OCI-LY3 (cell line): Measurements from ENCODE around the gene POLN.

Experiments used
- H2AFZ ChIP-seq: fragments of 200-600, 300-600 bp; shearing (Covaris generic); 2 replicates; pipeline ENCODE4 v1.6.0; 2014; ENCODE audit warnings: antibody characterized with exemption, low read depth, low read length
- H3K27ac ChIP-seq: fragments of 200-600, 300-600 bp; sonication (generic); 2 replicates; pipeline ENCODE4 v1.5.1; 2014; ENCODE audit warnings: mild to moderate bottlenecking, low read length, moderate library complexity, mixed read lengths
- H3K27me3 ChIP-seq: fragments of 200-600, 300-600 bp; sonication (generic); 2 replicates; pipeline ENCODE4 v1.6.1; 2014; ENCODE audit warnings: low read depth, low read length, mixed read lengths
- H3K36me3 ChIP-seq: fragments of 200-600, 300-600 bp; sonication (generic); replicated peaks from 2 replicates; pipeline ENCODE3; 2014; ENCODE audit warnings: low read depth, low read length, mixed read lengths
- H3K4me1 ChIP-seq: fragments of 300-600, 200-600 bp; sonication (generic); 2 replicates; pipeline ENCODE4 v1.6.1; 2014; ENCODE audit warnings: low read length, mixed read lengths
- H3K4me2 ChIP-seq: fragments of 200-600, 300-600 bp; sonication (generic); 2 replicates; pipeline ENCODE4 v1.6.1; 2014; ENCODE audit warnings: low read length, mixed read lengths
- H3K4me3 ChIP-seq: fragments of 300-600, 200-600 bp; sonication (generic); 2 replicates; pipeline ENCODE4 v1.5.1; 2014; ENCODE audit warnings: antibody characterized with exemption, mild to moderate bottlenecking, low read length, moderate library complexity
- H3K79me2 ChIP-seq: fragments of 300-600, 200-600 bp; shearing (Covaris generic); 2 replicates; pipeline ENCODE4 v1.6.1; 2014; ENCODE audit warnings: mild to moderate bottlenecking, low read length, mixed read lengths
- H3K9ac ChIP-seq: fragments of 300-600, 200-600 bp; shearing (Covaris generic); 2 replicates; pipeline ENCODE4 v1.6.0; 2014; ENCODE audit warnings: mild to moderate bottlenecking, low read length, moderate library complexity
- H3K9me3 ChIP-seq: fragments of 200-600, 300-600 bp; shearing (Covaris generic); 2 replicates; pipeline ENCODE4 v1.6.1; 2014; ENCODE audit warnings: low read length, mixed read lengths; ENCODE audit not compliant: insufficient read depth
- H4K20me1 ChIP-seq: fragments of 200-600, 300-600 bp; sonication (generic); 2 replicates; pipeline ENCODE4 v1.6.1; 2016; ENCODE audit warnings: low read length, mixed read lengths; ENCODE audit not compliant: insufficient read depth
- CTCF ChIP-seq: fragments of 200-600, 300-600 bp; sonication (generic); IDR thresholded peaks from 2 replicates; pipeline ENCODE4 v1.5.1; 2014; ENCODE audit warnings: antibody characterized with exemption, low read length, low read depth
- EZH2phosphoT487 ChIP-seq: fragments of 200-600 bp; shearing (Covaris generic); IDR thresholded peaks from 2 replicates; pipeline ENCODE4 v1.6.1; 2018; ENCODE audit warnings: antibody characterized with exemption, mixed run types, low read depth

POLN gene

DNA sequence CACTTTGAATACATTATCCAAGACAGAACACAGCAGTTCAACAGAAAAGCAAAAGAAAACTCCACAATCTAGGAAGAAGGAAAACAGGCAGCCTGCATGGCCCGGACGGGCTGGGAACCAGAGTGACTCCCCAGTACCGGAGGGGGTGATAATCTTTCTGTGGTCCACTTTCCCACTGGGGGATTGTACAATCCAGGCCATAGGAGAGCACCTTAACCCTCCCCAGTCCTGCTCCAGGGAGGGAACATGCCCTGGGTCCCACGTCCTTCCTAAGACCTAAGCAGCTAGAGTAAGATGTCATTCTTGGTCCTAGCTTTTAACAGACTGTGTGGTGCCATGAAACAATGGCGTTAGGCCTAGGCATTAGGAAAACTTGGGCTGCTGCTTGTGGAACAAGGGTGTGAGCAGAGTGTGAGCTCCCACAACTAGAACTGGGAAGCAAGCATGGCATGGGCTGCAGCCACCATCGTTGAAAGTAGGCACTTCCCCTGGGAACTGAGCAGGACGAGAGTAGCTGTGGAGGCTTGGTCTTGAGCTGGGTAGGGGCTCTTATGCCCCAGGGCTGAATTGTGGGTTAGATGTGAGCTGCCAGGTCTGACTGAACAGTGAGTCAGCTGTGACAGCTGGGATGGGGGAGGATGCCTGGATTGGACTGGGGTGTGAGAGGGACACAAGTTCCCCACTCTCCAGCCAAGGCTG is 140.4 kb downstream of the POLN start:
- no peaks in the 10 kb centered on the region for H3K27me3 ChIP-seq
- H3K4me2 ChIP-seq = no peak overlapping the region
- H4K20me1 ChIP-seq = no peaks in the 10 kb centered on the region
- H2AFZ ChIP-seq = no peak overlapping the region
- no peak overlapping the region for H3K27ac ChIP-seq
- H3K79me2 ChIP-seq = no peaks in the 10 kb centered on the region
- H3K4me1 ChIP-seq = no peaks in the 10 kb centered on the region
- peaks cover 20% of the 10 kb centered on the region; the same call in 1 of the 2 replicates for H3K9me3 ChIP-seq
- TF ChIP-seq CTCF (no peak), EZH2phosphoT487 (no peak)
- H3K36me3 ChIP-seq = no peaks in the 10 kb centered on the region
- H3K9ac ChIP-seq = no peak overlapping the region
- H3K4me3 ChIP-seq = no peak overlapping the region

DNA sequence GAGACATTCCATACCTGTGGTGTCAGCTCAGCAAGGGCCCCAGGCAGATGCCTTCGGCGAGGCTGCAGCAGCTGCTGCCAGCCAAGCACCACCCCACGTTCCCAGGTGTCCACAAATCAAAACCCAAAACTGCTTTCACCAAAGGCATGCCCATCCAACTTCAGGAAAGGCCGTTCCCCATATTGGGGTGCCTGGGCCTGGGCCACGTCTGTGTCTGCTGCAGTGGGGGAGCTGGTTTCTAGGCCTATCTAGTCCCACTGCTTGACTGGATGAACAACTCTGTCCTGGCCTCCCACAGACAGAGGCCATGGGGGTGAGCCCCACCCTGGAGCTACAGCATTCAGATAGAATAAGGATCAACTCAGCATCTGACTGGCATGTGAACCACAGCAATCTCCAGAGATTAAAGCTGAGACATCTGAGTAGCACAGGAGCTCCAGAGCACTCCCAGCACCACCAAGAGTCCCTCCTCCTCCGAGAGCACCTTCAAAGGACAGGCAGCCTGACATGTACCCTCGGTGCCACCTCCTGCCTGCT is 145.8 kb downstream of the POLN start:
- Histone ChIP-seq H3K9ac (no peak overlapping the region), H3K4me3 (no peak overlapping the region), H3K4me1 (no peaks in the 10 kb centered on the region), H2AFZ (no peak overlapping the region), H3K27me3 (no peaks in the 10 kb centered on the region), H3K4me2 (no peak overlapping the region), H3K36me3 (no peaks in the 10 kb centered on the region), H3K9me3 (peaks cover 4% of the 10 kb centered on the region; the same call in 1 of the 2 replicates), H3K79me2 (no peaks in the 10 kb centered on the region), H3K27ac (no peak overlapping the region), H4K20me1 (no peaks in the 10 kb centered on the region)
- TF ChIP-seq EZH2phosphoT487 (no peak), CTCF (no peak)

- Histone ChIP-seq H3K36me3 (no peaks in the 10 kb centered on the region), H3K4me2 (no peak overlapping the region), H3K79me2 (no peaks in the 10 kb centered on the region), H3K4me1 (no peaks in the 10 kb centered on the region), H3K27me3 (no peaks in the 10 kb centered on the region), H2AFZ (no peak overlapping the region), H3K9me3 (peaks cover 4% of the 10 kb centered on the region; the same call in 1 of the 2 replicates), H4K20me1 (no peaks in the 10 kb centered on the region), H3K27ac (no peak overlapping the region), H3K9ac (no peak overlapping the region), H3K4me3 (no peak overlapping the region)
- TF ChIP-seq EZH2phosphoT487 = no peak
Observed at GRCh38 chr4:2095236-2096072, 146.5 kb downstream of the POLN start.

DNA sequence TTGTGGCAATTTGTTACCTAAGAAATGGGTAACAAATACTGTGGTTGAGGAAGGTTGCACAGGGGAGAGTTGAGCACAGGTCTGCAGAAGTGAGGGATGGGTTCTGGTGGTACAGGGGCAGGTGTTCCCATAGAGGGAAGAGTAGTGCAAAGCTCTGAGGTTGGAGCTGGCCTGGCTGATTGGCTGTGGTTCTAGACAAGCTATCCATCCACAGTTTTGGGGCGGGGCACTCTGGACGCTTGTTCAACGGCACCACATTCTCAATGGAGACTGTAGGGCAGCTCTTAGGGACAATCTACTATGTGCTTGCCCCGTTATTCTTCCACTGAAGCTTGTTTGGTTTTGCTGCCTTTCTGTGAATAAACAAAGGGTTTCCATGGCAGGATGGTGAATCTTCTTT is 147.4 kb downstream of the POLN start:
- Histone ChIP-seq H3K4me2 (no peak overlapping the region), H3K27me3 (no peaks in the 10 kb centered on the region)
- TF ChIP-seq CTCF (no peak), EZH2phosphoT487 (no peak)

More for the DNA sequence above, 147.4 kb downstream of the POLN start:
- Histone ChIP-seq H3K9me3 (peaks cover 4% of the 10 kb centered on the region; the same call in 1 of the 2 replicates), H4K20me1 (no peaks in the 10 kb centered on the region), H3K4me1 (no peaks in the 10 kb centered on the region), H2AFZ (no peak overlapping the region), H3K4me3 (no peak overlapping the region), H3K27ac (no peak overlapping the region), H3K79me2 (no peaks in the 10 kb centered on the region), H3K36me3 (no peaks in the 10 kb centered on the region), H3K9ac (no peak overlapping the region)
